Measurements from ENCODE around the gene RFLNA.

DNA sequence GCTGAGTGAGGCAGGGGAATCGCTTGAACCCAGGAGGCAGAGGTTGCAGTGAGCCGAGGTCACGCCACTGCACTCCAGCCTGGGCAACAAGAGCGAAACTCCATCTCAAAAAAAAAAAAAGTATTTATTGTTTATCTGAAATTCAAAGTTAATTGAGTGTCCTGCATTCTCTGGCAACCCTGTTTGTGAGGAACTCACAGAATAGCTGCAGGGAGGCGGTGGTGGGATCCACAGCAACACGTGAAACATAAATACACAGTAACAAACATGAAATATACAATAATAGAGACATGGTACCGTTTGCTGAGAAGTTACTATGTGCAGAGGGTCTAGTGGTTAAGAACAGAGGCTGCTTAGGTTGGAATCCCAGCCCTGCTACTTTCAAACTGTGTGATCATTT, 43.7 kb upstream of the RFLNA start:
- TF ChIP-seq EZH2 (IDR thresholded peaks at IDR 0.05; ENCODE audit: insufficient read depth, poor library complexity, severe bottlenecking) (no peak), EZH2phosphoT487 (IDR thresholded peaks at IDR 0.05; ENCODE audit: insufficient read depth, low read depth) (no peak)
